ENCODE measurements around the gene HOXB8. TPM values are rescaled to one million over a fixed set of nuclear protein-coding genes. Genes with fewer than 3 reads are reported as not detected.

Gene HOXB8
- total RNA-seq, 1 donor from 2014 or later = not detected

GRCh38 chr17:48601207-48601538 lies 13.9 kb downstream of the HOXB8 start:
- H4K20me1 ChIP-seq (ENCODE audit: low read depth) = peaks cover 94% of the 10 kb centered on the region
- no peaks in the 10 kb centered on the region for H3K79me2 ChIP-seq (ENCODE audit: low read depth)

GRCh38 chr17:48600244-48601098 lies 14.6 kb downstream of the HOXB8 start:
- Mint-ChIP-seq H3K9me3 (peaks cover 17% of the 10 kb centered on the region), H3K36me3 (peaks cover 1% of the 10 kb centered on the region), H3K4me3 (no peak overlapping the region), H3K27me3 (ENCODE audit: insufficient read depth, low read depth) (peaks cover 97% of the 10 kb centered on the region), H3K27ac (no peak overlapping the region), H3K4me1 (peaks cover 2% of the 10 kb centered on the region)
- no peaks in the 10 kb centered on the region for H3K9me3 ChIP-seq (ENCODE audit: low read depth)
- no peak overlapping the region for H3K9ac ChIP-seq
- peaks cover 96% of the 10 kb centered on the region for H4K20me1 ChIP-seq (ENCODE audit: low read depth)
- H2AFZ ChIP-seq (replicated peaks) = no peak overlapping the region
- no peak overlapping the region for H3K4me2 ChIP-seq
- DNase-seq (ENCODE audit: low spot score) = no peak
- TF ChIP-seq CTCF (IDR thresholded peaks at IDR 0.05) = no peak
- peak; percentile 52 for TF ChIP-seq EZH2phosphoT487 (IDR thresholded peaks at IDR 0.05)
- peak; percentile 76 for TF ChIP-seq EZH2 (IDR thresholded peaks at IDR 0.05)
- H3K36me3 ChIP-seq = no peaks in the 10 kb centered on the region
- H3F3A ChIP-seq (ENCODE audit: low read depth) = no peaks in the 10 kb centered on the region
- no peaks in the 10 kb centered on the region for H3K4me1 ChIP-seq
- H3K79me2 ChIP-seq (ENCODE audit: low read depth) = no peaks in the 10 kb centered on the region
- H3K27ac ChIP-seq = no peak overlapping the region
- H3K27me3 ChIP-seq = peaks cover 100% of the 10 kb centered on the region
- no peak overlapping the region for H3K4me3 ChIP-seq

More at GRCh38 chr17:48601207-48601538, 13.9 kb downstream of the HOXB8 start:
- no peaks in the 10 kb centered on the region for H3K4me1 ChIP-seq
- H3K36me3 ChIP-seq = no peaks in the 10 kb centered on the region
- TF ChIP-seq CTCF (IDR thresholded peaks at IDR 0.05) (no peak), EZH2 (IDR thresholded peaks at IDR 0.05) (no peak), EZH2phosphoT487 (IDR thresholded peaks at IDR 0.05) (no peak)
- no peak overlapping the region for H3K27ac ChIP-seq
- peaks cover 17% of the 10 kb centered on the region for H3K9me3 Mint-ChIP-seq
- H3K4me3 Mint-ChIP-seq = no peak overlapping the region
- H3K4me2 ChIP-seq = no peak overlapping the region
- no peak overlapping the region for H3K4me3 ChIP-seq
- H3K36me3 Mint-ChIP-seq = peaks cover 1% of the 10 kb centered on the region
- peaks cover 97% of the 10 kb centered on the region for H3K27me3 Mint-ChIP-seq (ENCODE audit: insufficient read depth, low read depth)
- H2AFZ ChIP-seq (replicated peaks) = no peak overlapping the region
- no peak overlapping the region for H3K27ac Mint-ChIP-seq
- no peaks in the 10 kb centered on the region for H3K9me3 ChIP-seq (ENCODE audit: low read depth)
- no peaks in the 10 kb centered on the region for H3F3A ChIP-seq (ENCODE audit: low read depth)
- peaks cover 100% of the 10 kb centered on the region for H3K27me3 ChIP-seq
- no peak for DNase-seq (ENCODE audit: low spot score)
- H3K4me1 Mint-ChIP-seq = peaks cover 2% of the 10 kb centered on the region
- H3K9ac ChIP-seq = no peak overlapping the region

- H3K4me2 ChIP-seq = no peak overlapping the region
- no peak overlapping the region for H3K27ac ChIP-seq
- no peaks in the 10 kb centered on the region for H3F3A ChIP-seq (ENCODE audit: low read depth)
- no peak for DNase-seq (ENCODE audit: low spot score)
- H3K9me3 ChIP-seq (ENCODE audit: low read depth) = no peaks in the 10 kb centered on the region
- no peak overlapping the region for H3K4me3 Mint-ChIP-seq
- no peak overlapping the region for H3K9ac ChIP-seq
- H3K27me3 Mint-ChIP-seq (ENCODE audit: insufficient read depth, low read depth) = peaks cover 97% of the 10 kb centered on the region
- H3K9me3 Mint-ChIP-seq = peaks cover 10% of the 10 kb centered on the region
- no peak for TF ChIP-seq EZH2phosphoT487 (IDR thresholded peaks at IDR 0.05)
- TF ChIP-seq EZH2 (IDR thresholded peaks at IDR 0.05) = no peak
- TF ChIP-seq CTCF (IDR thresholded peaks at IDR 0.05) = no peak
- no peaks in the 10 kb centered on the region for H3K79me2 ChIP-seq (ENCODE audit: low read depth)
- H3K36me3 Mint-ChIP-seq = peaks cover 1% of the 10 kb centered on the region
- H3K4me1 ChIP-seq = no peaks in the 10 kb centered on the region
- peaks cover 100% of the 10 kb centered on the region for H3K27me3 ChIP-seq
- H2AFZ ChIP-seq (replicated peaks) = no peak overlapping the region
- H3K36me3 ChIP-seq = no peaks in the 10 kb centered on the region
- H4K20me1 ChIP-seq (ENCODE audit: low read depth) = peaks cover 96% of the 10 kb centered on the region
- H3K4me1 Mint-ChIP-seq = peaks cover 2% of the 10 kb centered on the region
- no peak overlapping the region for H3K27ac Mint-ChIP-seq
- no peak overlapping the region for H3K4me3 ChIP-seq
Observed at GRCh38 chr17:48599354-48599753, 15.7 kb downstream of the HOXB8 start.
